NB4 (cell line): ENCODE results near the gene CENPV.

Experiments
- DNase-seq: peaks from one replicate; pipeline ENCODE4 v3.0.0; 2010; ENCODE audit warnings: low read depth
- H3K4me3 ChIP-seq: one replicate; pipeline ENCODE4 v1.5.1; 2011; ENCODE audit warnings: mild to moderate bottlenecking, low read depth, low read length, moderate library complexity
- MYC ChIP-seq: IDR thresholded peaks from 2 replicates; pipeline ENCODE4 v1.6.1; 2011; ENCODE audit warnings: low read depth, low read length
- POLR2A ChIP-seq: IDR thresholded peaks from 2 replicates; pipeline ENCODE4 v1.6.1; 2011; ENCODE audit warnings: mild to moderate bottlenecking; ENCODE audit not compliant: insufficient read length; ENCODE audit errors: extremely low read depth
- TF ChIP-seq, protein P1 (sequence below): IDR thresholded peaks from one replicate; pipeline ENCODE4 v1.5.1; 2012; ENCODE audit warnings: low read depth, low read length
- TF ChIP-seq, protein P2 (sequence below): IDR thresholded peaks from 2 replicates; pipeline ENCODE4 v1.6.1; 2011; ENCODE audit warnings: low read depth, low read length

The CENPV gene

DNA sequence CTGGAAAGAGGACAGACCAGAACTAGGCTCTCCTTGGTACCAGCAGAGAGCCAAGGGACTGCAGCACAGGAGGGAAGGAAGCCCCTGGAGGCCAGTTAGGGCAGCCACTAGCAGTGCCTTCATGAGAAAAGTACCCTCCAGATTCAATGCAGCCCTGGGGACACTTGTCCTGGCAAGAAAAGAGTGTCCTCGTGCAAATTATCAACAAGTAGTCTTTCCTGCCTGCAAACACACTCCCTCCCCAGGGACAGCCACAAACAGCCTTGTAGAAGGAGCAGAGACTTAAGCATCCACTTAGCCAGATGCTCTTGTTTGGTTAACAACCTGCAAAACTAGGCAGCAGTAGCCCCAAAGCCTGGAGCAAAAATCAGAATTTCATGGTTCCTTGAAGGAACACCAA lies 24.3 kb downstream of the CENPV start:
- TF ChIP-seq, protein P1, sequence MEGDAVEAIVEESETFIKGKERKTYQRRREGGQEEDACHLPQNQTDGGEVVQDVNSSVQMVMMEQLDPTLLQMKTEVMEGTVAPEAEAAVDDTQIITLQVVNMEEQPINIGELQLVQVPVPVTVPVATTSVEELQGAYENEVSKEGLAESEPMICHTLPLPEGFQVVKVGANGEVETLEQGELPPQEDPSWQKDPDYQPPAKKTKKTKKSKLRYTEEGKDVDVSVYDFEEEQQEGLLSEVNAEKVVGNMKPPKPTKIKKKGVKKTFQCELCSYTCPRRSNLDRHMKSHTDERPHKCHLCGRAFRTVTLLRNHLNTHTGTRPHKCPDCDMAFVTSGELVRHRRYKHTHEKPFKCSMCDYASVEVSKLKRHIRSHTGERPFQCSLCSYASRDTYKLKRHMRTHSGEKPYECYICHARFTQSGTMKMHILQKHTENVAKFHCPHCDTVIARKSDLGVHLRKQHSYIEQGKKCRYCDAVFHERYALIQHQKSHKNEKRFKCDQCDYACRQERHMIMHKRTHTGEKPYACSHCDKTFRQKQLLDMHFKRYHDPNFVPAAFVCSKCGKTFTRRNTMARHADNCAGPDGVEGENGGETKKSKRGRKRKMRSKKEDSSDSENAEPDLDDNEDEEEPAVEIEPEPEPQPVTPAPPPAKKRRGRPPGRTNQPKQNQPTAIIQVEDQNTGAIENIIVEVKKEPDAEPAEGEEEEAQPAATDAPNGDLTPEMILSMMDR: no peak
- TF ChIP-seq, protein P2, sequence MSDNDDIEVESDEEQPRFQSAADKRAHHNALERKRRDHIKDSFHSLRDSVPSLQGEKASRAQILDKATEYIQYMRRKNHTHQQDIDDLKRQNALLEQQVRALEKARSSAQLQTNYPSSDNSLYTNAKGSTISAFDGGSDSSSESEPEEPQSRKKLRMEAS: no peak
- TF ChIP-seq POLR2A: no peak
- no peak for TF ChIP-seq MYC
- DNase-seq: no peak
- H3K4me3 ChIP-seq: no peak overlapping the region

DNA sequence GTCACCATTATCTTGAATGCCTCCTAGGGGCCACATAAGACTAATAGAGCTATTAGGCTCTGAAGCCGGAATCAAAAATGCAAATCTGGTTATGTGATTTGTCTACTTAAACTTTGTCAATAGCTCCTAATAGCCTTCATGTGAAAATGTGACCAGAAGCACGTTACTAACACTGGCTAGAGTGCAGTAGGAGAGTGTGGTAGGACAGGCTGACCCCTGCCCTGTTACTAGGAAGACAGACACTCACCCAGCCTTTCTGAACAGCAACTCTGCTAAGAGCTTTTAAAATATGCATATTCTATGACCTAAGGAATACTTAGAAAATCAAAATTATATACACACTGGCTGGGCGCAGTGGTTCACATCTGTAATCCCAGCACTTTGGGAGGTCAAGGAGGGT lies 26.3 kb downstream of the CENPV start:
- no peak overlapping the region for H3K4me3 ChIP-seq
- no peak for DNase-seq
- TF ChIP-seq, protein P1: no peak
- TF ChIP-seq, protein P2: no peak
- no peak for TF ChIP-seq MYC
- TF ChIP-seq POLR2A: no peak

DNA sequence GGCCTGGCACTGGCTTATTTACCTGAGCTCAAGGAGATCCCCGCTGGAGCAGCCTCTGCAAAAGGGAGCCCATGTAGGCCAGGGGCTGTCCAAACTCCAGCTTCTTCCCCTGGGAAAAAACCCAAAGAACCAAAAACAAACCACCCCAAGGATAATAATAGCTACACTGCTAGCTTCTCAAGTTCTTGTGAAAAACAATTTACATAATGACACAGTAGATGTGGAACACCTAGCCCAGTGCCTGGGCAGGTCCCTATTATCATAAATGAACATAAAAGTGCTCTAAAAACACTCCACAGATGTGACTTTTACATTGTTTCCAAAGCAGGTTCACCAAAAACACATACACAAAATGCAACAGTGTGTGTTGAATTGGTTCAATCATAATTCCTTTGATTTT lies 27.3 kb downstream of the CENPV start:
- TF ChIP-seq POLR2A (no peak), MYC (no peak)
- TF ChIP-seq, protein P1: no peak
- no peak overlapping the region for H3K4me3 ChIP-seq
- DNase-seq: no peak

DNA sequence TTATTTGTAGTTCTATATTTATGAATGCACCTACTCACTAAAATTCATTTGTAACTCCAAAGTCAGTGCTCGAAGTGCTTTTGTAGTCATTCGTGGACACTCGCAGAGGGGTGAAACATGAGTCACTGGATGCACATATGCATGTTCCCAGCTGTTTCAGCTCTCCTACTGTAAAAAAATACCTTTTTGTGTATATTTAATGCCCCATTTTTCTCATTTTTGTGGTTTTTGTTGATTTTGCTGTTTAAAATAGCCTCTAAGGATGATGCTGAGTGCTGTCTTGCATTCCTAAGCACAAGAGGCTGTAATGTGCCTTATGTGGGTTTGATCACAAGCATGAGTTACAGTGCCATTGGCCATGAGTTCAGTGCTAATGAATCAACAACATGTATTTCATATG lies 30.6 kb downstream of the CENPV start:
- no peak overlapping the region for H3K4me3 ChIP-seq
- TF ChIP-seq, protein P1: no peak
- TF ChIP-seq POLR2A (no peak), MYC (no peak)
- TF ChIP-seq, protein P2: no peak
- DNase-seq: no peak

DNA sequence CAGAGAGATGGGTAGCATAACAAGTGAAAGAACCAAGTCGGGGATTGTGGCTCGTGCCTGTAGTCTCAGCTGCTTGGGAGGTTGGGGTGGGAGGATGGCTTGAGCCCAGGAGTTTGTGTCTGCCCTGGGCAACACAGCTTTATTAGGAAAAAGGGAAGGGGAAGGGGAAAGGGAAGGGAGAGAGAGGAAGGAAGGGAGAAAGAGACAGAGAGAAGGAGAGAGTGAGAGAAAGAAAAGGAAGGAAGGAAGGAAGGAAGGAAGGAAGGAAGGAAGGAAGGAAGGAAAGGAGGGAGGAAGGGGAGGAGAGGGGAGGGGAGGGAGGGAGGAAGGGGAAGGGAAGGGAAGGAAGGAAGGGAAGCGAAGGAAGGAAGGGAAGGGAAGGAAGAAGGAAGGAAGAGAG lies 33.3 kb downstream of the CENPV start:
- no peak overlapping the region for H3K4me3 ChIP-seq
- TF ChIP-seq POLR2A: no peak
- TF ChIP-seq, protein P2: no peak
- TF ChIP-seq, protein P1: no peak
- TF ChIP-seq MYC: no peak
- DNase-seq: no peak

DNA sequence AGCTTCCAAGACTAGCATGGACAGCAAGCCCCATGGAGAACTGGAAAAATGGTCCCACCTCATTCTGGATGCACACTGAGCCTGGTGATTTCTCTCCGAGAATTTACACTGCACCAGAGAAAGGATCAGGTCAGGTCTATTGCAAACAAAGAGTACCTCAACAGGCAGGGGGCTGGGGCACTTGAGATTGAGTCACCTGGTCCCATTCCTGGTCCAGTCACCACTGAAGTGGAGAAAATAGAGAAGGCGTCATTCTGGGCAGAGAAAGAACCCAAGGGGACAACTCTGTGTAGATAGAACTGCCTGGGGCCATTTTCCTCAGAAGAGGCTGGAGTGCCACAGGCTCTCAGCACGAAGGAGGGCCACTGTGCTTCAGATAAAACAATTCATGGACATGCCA lies 38.4 kb downstream of the CENPV start:
- no peak for TF ChIP-seq MYC
- TF ChIP-seq, protein P2: no peak
- TF ChIP-seq, protein P1: no peak
- no peak for TF ChIP-seq POLR2A
- H3K4me3 ChIP-seq: no peak overlapping the region
- DNase-seq: no peak
